ENCODE results near the gene SLC7A8. TPM values are rescaled to one million over a fixed set of nuclear protein-coding genes. Genes with fewer than 3 reads are reported as not detected.

SLC7A8 gene
- total and polyA plus RNA-seq, 4 donors, result 2.6 to 9.8 (median 5.4) TPM

- Histone ChIP-seq H3K36me3 (ENCODE audit: control insufficient read depth in 4 of 4, insufficient read depth in 3 of 4, low read depth in 1 of 4, low read length in 3 of 4) (no peaks in the 10 kb centered on the region), H3K4me3 (ENCODE audit: low read depth in 1 of 3, low read length in 3 of 3) (no peak overlapping the region), H3K27ac (ENCODE audit: low read depth in 1 of 2, low read length in 2 of 2) (no peak overlapping the region), H3K4me1 (ENCODE audit: control insufficient read depth in 4 of 4, insufficient read depth in 4 of 4, low read length in 3 of 4) (peaks cover 0 to 4% (median under 1%) of the 10 kb centered on the region in 4 donors), H3K27me3 (ENCODE audit: control insufficient read depth in 4 of 4, insufficient read depth in 4 of 4, low read length in 3 of 4) (no peaks in the 10 kb centered on the region), H3K9me3 (ENCODE audit: control insufficient read depth in 4 of 4, low read length in 3 of 4) (no peaks in the 10 kb centered on the region), H3K9ac (ENCODE audit: low read depth in 1 of 2, low read length in 2 of 2) (no peak overlapping the region)
- TF ChIP-seq GABPA (IDR thresholded peaks at IDR 0.05 in 1 of 2, conservative IDR thresholded peaks at IDR 0.05 in 1 of 2), result no peak
- WGBS, result 43% methylated on average over 7 of the region's 7 CpGs
- DNase-seq (ENCODE audit: low spot score), result no peak
These were observed 12.2 kb upstream of the SLC7A8 start for GRCh38 chr14:23195552-23196101.

- H3K4me3 ChIP-seq (ENCODE audit: low read depth in 1 of 3, low read length in 3 of 3), result no peak overlapping the region
- no peak overlapping the region for H3K27ac ChIP-seq (ENCODE audit: low read depth in 1 of 2, low read length in 2 of 2)
- H3K36me3 ChIP-seq (ENCODE audit: control insufficient read depth in 4 of 4, insufficient read depth in 3 of 4, low read depth in 1 of 4, low read length in 3 of 4), result no peaks in the 10 kb centered on the region
- no peak for TF ChIP-seq ZBTB33 (IDR thresholded peaks at IDR 0.05)
- TF ChIP-seq GABPA (IDR thresholded peaks at IDR 0.05 in 1 of 2, conservative IDR thresholded peaks at IDR 0.05 in 1 of 2), result no peak
- no peak for TF ChIP-seq RAD21 (IDR thresholded peaks at IDR 0.05)
- no peak for TF ChIP-seq JUND (IDR thresholded peaks at IDR 0.05)
- no peak for TF ChIP-seq YY1 (IDR thresholded peaks at IDR 0.05)
- TF ChIP-seq CTCF (IDR thresholded peaks at IDR 0.05; ENCODE audit: low read depth, low read length, missing input control), result no peak
- no peak for TF ChIP-seq TAF1 (conservative IDR thresholded peaks at IDR 0.05)
- no peak for TF ChIP-seq REST (IDR thresholded peaks at IDR 0.05)
- 66% methylated on average over 3 of the region's 3 CpGs for WGBS
- H3K9me3 ChIP-seq (ENCODE audit: control insufficient read depth in 4 of 4, low read length in 3 of 4), result no peaks in the 10 kb centered on the region
- no peak for DNase-seq (ENCODE audit: low spot score)
- H3K4me1 ChIP-seq (ENCODE audit: control insufficient read depth in 4 of 4, insufficient read depth in 4 of 4, low read length in 3 of 4), result peaks cover 0 to 4% (median under 1%) of the 10 kb centered on the region in 4 donors
- no peak overlapping the region for H3K9ac ChIP-seq (ENCODE audit: low read depth in 1 of 2, low read length in 2 of 2)
- H3K27me3 ChIP-seq (ENCODE audit: control insufficient read depth in 4 of 4, insufficient read depth in 4 of 4, low read length in 3 of 4), result peaks cover 0 to 3% (median 0%) of the 10 kb centered on the region in 4 donors
These were observed 10.0 kb upstream of the SLC7A8 start for GRCh38 chr14:23193432-23193831.

GRCh38 chr14:23187925-23188324, 4.5 kb upstream of the SLC7A8 start:
- DNase-seq (ENCODE audit: low spot score), result no peak
- H3K9ac ChIP-seq (ENCODE audit: low read depth in 1 of 2, low read length in 2 of 2), result no peak overlapping the region
- no peaks in the 10 kb centered on the region for H3K9me3 ChIP-seq (ENCODE audit: control insufficient read depth in 4 of 4, low read length in 3 of 4)
- H3K4me3 ChIP-seq (ENCODE audit: low read depth in 1 of 3, low read length in 3 of 3), result no peak overlapping the region
- H3K36me3 ChIP-seq (ENCODE audit: control insufficient read depth in 4 of 4, insufficient read depth in 3 of 4, low read depth in 1 of 4, low read length in 3 of 4), result no peaks in the 10 kb centered on the region
- no peak overlapping the region for H3K27ac ChIP-seq (ENCODE audit: low read depth in 1 of 2, low read length in 2 of 2)
- peaks cover 0 to 6% (median 5%) of the 10 kb centered on the region in 4 donors for H3K4me1 ChIP-seq (ENCODE audit: control insufficient read depth in 4 of 4, insufficient read depth in 4 of 4, low read length in 3 of 4)
- WGBS, result 76% methylated on average over 2 of the region's 2 CpGs
- peaks cover 0 to 3% (median 0%) of the 10 kb centered on the region in 4 donors for H3K27me3 ChIP-seq (ENCODE audit: control insufficient read depth in 4 of 4, insufficient read depth in 4 of 4, low read length in 3 of 4)
- TF ChIP-seq GABPA (IDR thresholded peaks at IDR 0.05 in 1 of 2, conservative IDR thresholded peaks at IDR 0.05 in 1 of 2) (no peak), HNF4A (conservative IDR thresholded peaks at IDR 0.05) (no peak), TAF1 (conservative IDR thresholded peaks at IDR 0.05) (no peak), ZBTB33 (IDR thresholded peaks at IDR 0.05) (no peak), EGR1 (IDR thresholded peaks at IDR 0.05; ENCODE audit: low read depth in 2 of 2) (no peak), JUND (IDR thresholded peaks at IDR 0.05) (no peak), HNF4G (IDR thresholded peaks at IDR 0.05) (no peak), RAD21 (IDR thresholded peaks at IDR 0.05) (no peak), SP1 (IDR thresholded peaks at IDR 0.05) (no peak), MAX (IDR thresholded peaks at IDR 0.05) (no peak), ATF3 (IDR thresholded peaks at IDR 0.05) (no peak), RXRA (IDR thresholded peaks at IDR 0.05) (no peak), NR2F2 (IDR thresholded peaks at IDR 0.05) (no peak), FOXA1 (IDR thresholded peaks at IDR 0.05) (no peak)

Measured in liver (tissue), 9 donors.